Chondrocyte (in vitro differentiated cells): ENCODE results near the gene ABCD3. TPM values are rescaled to one million over a fixed set of nuclear protein-coding genes. Genes with fewer than 3 reads are reported as not detected.

Source experiments
- DNase-seq: peaks from one replicate; pipeline ENCODE4 v3.0.0; 2021; ENCODE audit warnings: mixed read lengths, low spot score
- H3K27ac Mint-ChIP-seq: one replicate; pipeline ENCODE4 v1.8.0; 2021; ENCODE audit warnings: mild to moderate bottlenecking, moderate library complexity, mixed read lengths; ENCODE audit not compliant: unreplicated experiment
- H3K27me3 Mint-ChIP-seq: 2 replicates; pipeline ENCODE4 v1.8.0; 2021; ENCODE audit warnings: low read depth, mixed read lengths
- H3K36me3 Mint-ChIP-seq: 2 replicates; pipeline ENCODE4 v1.8.0; 2021; ENCODE audit warnings: low read depth, mixed read lengths
- H3K4me1 Mint-ChIP-seq: 2 replicates; pipeline ENCODE4 v1.8.0; 2021; ENCODE audit warnings: low read depth, mild to moderate bottlenecking, mixed read lengths
- H3K4me3 Mint-ChIP-seq: one replicate; pipeline ENCODE4 v1.8.0; 2021; ENCODE audit warnings: mild to moderate bottlenecking, moderate library complexity, mixed read lengths; ENCODE audit not compliant: unreplicated experiment
- H3K9me3 Mint-ChIP-seq: 2 replicates; pipeline ENCODE4 v1.8.0; 2021; ENCODE audit warnings: low read depth, mixed read lengths
- CTCF ChIP-seq: fragments of 200-600 bp; sonication (generic); IDR thresholded peaks from 2 replicates; pipeline ENCODE4 v1.5.0; 2021; ENCODE audit warnings: antibody characterized with exemption, mild to moderate bottlenecking, moderate library complexity
- total RNA-seq: library from RNA; stranded (reverse); gene quantifications from 3 replicates; pipeline ENCODE4 v1.2.1, GENCODE V29; 2021

Gene ABCD3
- total RNA-seq, 1 donor from 2014 or later: 36.1 TPM

DNA sequence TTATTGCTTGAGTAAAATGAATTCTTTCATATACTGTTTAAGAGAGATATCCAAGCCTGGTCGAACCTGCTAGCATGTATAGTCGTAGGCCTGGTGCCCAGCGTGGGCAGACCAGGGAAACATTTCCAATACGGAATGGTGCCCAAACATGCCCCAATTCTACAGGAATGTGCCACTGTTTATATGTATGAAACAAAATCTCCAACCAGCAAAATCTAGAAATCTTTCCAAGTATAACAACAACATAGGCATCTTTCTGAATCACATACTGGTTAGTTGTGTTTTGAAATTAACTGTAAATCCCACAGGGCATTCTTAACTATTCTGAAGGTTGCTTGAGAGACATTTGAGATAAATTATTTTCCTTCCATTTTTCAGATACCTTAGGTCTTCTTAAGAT lies 17.0 kb upstream of the ABCD3 start:
- H3K9me3 Mint-ChIP-seq: no peaks in the 10 kb centered on the region
- TF ChIP-seq CTCF: no peak
- H3K27ac Mint-ChIP-seq: peak overlapping the region; percentile 28

DNA sequence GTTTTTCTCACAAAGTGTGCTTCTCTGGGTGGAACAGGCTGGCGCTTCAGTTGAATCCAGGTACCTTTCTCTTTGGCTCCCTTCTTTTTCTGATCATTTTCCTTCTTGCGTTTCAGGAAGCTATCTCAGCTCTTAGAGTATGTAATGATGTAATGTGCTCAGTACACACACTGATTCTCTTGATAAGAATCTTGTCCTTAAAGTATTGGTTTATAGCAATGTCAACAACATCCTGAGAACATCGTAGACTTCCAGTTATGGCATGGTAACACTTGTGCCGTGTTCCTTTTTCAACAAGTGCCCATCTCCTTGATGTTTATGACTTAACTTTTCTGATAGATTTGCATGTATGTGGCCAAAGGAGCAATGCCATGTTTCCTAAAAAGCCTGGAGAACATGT lies 11.7 kb upstream of the ABCD3 start:
- Mint-ChIP-seq H3K4me3 (no peak overlapping the region), H3K27me3 (peaks cover 5% of the 10 kb centered on the region), H3K36me3 (no peaks in the 10 kb centered on the region), H3K27ac (no peak overlapping the region), H3K4me1 (peaks cover 13% of the 10 kb centered on the region), H3K9me3 (no peaks in the 10 kb centered on the region)
- DNase-seq: no peak
- TF ChIP-seq CTCF: no peak

More for the DNA sequence above, 17.0 kb upstream of the ABCD3 start:
- Mint-ChIP-seq H3K4me1 (peaks cover 39% of the 10 kb centered on the region), H3K4me3 (no peak overlapping the region), H3K27me3 (no peaks in the 10 kb centered on the region), H3K36me3 (no peaks in the 10 kb centered on the region)
- DNase-seq: no peak

- H3K4me3 Mint-ChIP-seq: no peak overlapping the region
- no peak for DNase-seq
- H3K27me3 Mint-ChIP-seq: peaks cover 8% of the 10 kb centered on the region
- no peak for TF ChIP-seq CTCF
- H3K9me3 Mint-ChIP-seq: no peaks in the 10 kb centered on the region
- no peak overlapping the region for H3K27ac Mint-ChIP-seq
- no peaks in the 10 kb centered on the region for H3K36me3 Mint-ChIP-seq
- peaks cover 7% of the 10 kb centered on the region for H3K4me1 Mint-ChIP-seq
Measured at GRCh38 chr1:94408104-94408830, 9.9 kb upstream of the ABCD3 start.

GRCh38 chr1:94411237-94411636 lies 7.0 kb upstream of the ABCD3 start:
- DNase-seq: no peak
- no peak overlapping the region for H3K4me3 Mint-ChIP-seq
- TF ChIP-seq CTCF: no peak
- H3K9me3 Mint-ChIP-seq: no peaks in the 10 kb centered on the region
- no peaks in the 10 kb centered on the region for H3K36me3 Mint-ChIP-seq
- peaks cover 8% of the 10 kb centered on the region for H3K27me3 Mint-ChIP-seq
- H3K4me1 Mint-ChIP-seq: peaks cover 7% of the 10 kb centered on the region
- no peak overlapping the region for H3K27ac Mint-ChIP-seq

DNA sequence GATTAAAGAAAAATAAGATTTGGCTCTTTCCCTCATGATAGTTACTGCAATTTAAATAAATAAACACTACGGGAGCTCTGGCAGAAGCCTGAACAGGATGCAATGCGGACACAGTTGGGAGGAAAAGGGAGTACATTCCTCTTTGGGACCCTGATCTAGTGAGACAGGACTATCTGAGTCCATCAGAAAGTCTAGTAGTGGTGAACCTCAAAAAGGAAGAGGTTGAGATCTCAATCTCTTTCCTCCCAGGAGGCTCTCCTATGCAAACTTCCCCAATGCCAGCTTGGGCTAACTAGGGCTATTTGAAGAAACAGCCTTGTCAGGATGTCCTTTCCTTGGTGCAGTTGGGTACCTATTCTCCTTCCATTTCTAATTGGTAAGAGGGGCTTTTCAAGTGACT lies 4.9 kb upstream of the ABCD3 start:
- Mint-ChIP-seq H3K9me3 (no peaks in the 10 kb centered on the region), H3K4me3 (no peak overlapping the region), H3K4me1 (no peaks in the 10 kb centered on the region), H3K36me3 (no peaks in the 10 kb centered on the region), H3K27me3 (peaks cover 8% of the 10 kb centered on the region), H3K27ac (no peak overlapping the region)
- TF ChIP-seq CTCF: no peak
- DNase-seq: no peak
